Fibroblast of lung (primary cell): Measurements from ENCODE around the gene EXOC6B. TPM values are rescaled to one million over a fixed set of nuclear protein-coding genes. Genes with fewer than 3 reads are reported as not detected.
"Not testable (repeated sequence)": the region's sequence is repeated elsewhere in the genome, so short reads cannot be mapped to it uniquely, and the experiment has no call there.

Source experiments
- DNase-seq, 2 donors: peaks; one replicate each; pipeline versions ENCODE4 v3.0.0 to v3.0.0-alpha.2; 2010; ENCODE audit warnings: low read depth in 2 of 2
- H2AFZ ChIP-seq: 2 replicates; pipeline ENCODE4 v1.5.1; 2012; ENCODE audit warnings: low read length, control low read depth, inconsistent platforms
- H3K27ac ChIP-seq: 2 replicates; pipeline ENCODE4 v1.5.1; 2011; ENCODE audit warnings: low read length, control low read depth; ENCODE audit not compliant: insufficient read depth
- H3K27me3 ChIP-seq: 2 replicates; pipeline ENCODE4 v1.5.1; 2011; ENCODE audit warnings: mild to moderate bottlenecking, low read length; ENCODE audit not compliant: control insufficient read depth, insufficient read depth
- H3K36me3 ChIP-seq: 2 replicates; pipeline ENCODE4 v1.5.1; 2011; ENCODE audit warnings: low read length; ENCODE audit not compliant: control insufficient read depth, insufficient read depth
- H3K4me1 ChIP-seq: 2 replicates; pipeline ENCODE4 v1.5.1; 2011; ENCODE audit warnings: low read length; ENCODE audit not compliant: control insufficient read depth, insufficient read depth; ENCODE audit errors: extremely low read depth
- H3K4me2 ChIP-seq: 2 replicates; pipeline ENCODE4 v1.5.1; 2011; ENCODE audit warnings: low read length, control low read depth; ENCODE audit not compliant: insufficient read depth; ENCODE audit errors: extremely low read depth
- H3K4me3 ChIP-seq, 4 experiments: fragments of 200-600 bp in 1 of 4; sonication (generic) in 1 of 4; replicated peaks in 1 of 4; 2 replicates each; pipeline ENCODE4 v1.5.1; 2011 to 2016; ENCODE audit warnings: low read length in 4 of 4, low read depth in 3 of 4, mild to moderate bottlenecking in 3 of 4, control low read depth in 2 of 4, inconsistent platforms in 1 of 4, mixed read lengths in 1 of 4; ENCODE audit not compliant: insufficient read depth in 1 of 4; ENCODE audit errors: control extremely low read depth in 1 of 4
- H3K79me2 ChIP-seq: 2 replicates; pipeline ENCODE4 v1.5.1; 2012; ENCODE audit warnings: mild to moderate bottlenecking, low read length, inconsistent platforms; ENCODE audit not compliant: control insufficient read depth, insufficient read depth
- H3K9ac ChIP-seq: 2 replicates; pipeline ENCODE4 v1.5.1; 2011; ENCODE audit warnings: mild to moderate bottlenecking, low read length, control low read depth; ENCODE audit not compliant: insufficient read depth
- H3K9me3 ChIP-seq: 2 replicates; pipeline ENCODE4 v1.5.1; 2012; ENCODE audit warnings: low read depth, low read length; ENCODE audit not compliant: control insufficient read depth, insufficient read depth
- H4K20me1 ChIP-seq: 2 replicates; pipeline ENCODE4 v1.5.1; 2011; ENCODE audit warnings: low read length; ENCODE audit not compliant: control insufficient read depth, insufficient read depth; ENCODE audit errors: extremely low read depth
- CTCF ChIP-seq, 2 donors: IDR thresholded peaks in 1 of 2; conservative IDR thresholded peaks in 1 of 2; 1 replicate in 1 of 2; 2 replicates in 1 of 2; pipeline ENCODE4 v1.5.1; 2011 to 2012; ENCODE audit warnings: low read length in 2 of 2, control low read depth in 1 of 2, inconsistent platforms in 1 of 2, low read depth in 1 of 2, mild to moderate bottlenecking in 1 of 2
- EZH2 ChIP-seq: IDR thresholded peaks from 2 replicates; pipeline ENCODE4 v1.5.1; 2012; ENCODE audit warnings: low read length, control low read depth, mild to moderate bottlenecking; ENCODE audit errors: missing control alignments
- polyA plus RNA-seq, 2 donors: library from polyadenylated mRNA; depleted of rRNA in 1 of 2; stranded (reverse) in 1 of 2; unstranded in 1 of 2; fragments of >200 nt; gene quantifications; 2 replicates each; pipeline ENCODE4 v1.2.1, GENCODE V29; 2011 to 2012; ENCODE audit warnings: missing spikeins in 1 of 2
- total RNA-seq: library from RNA; depleted of rRNA; stranded (reverse); fragments of >200 nt; gene quantifications from 2 replicates; pipeline ENCODE4 v1.2.1, GENCODE V29; 2014

The EXOC6B gene
- total and polyA plus RNA-seq, 2 donors (not counting 1 experiment from before 2014, with no cell fraction given), result 26.3 to 36.5 TPM

GRCh38 chr2:72425996-72426395 is 399.8 kb downstream of the EXOC6B start:
- H2AFZ ChIP-seq, result no peak overlapping the region
- no peak overlapping the region for H3K9ac ChIP-seq
- no peak overlapping the region for H3K4me3 ChIP-seq
- H4K20me1 ChIP-seq, result no peaks in the 10 kb centered on the region
- H3K4me1 ChIP-seq, result no peaks in the 10 kb centered on the region
- H3K4me2 ChIP-seq, result no peak overlapping the region
- TF ChIP-seq CTCF (conservative IDR thresholded peaks at IDR 0.05 in 1 of 2, IDR thresholded peaks at IDR 0.05 in 1 of 2; ENCODE audit: low read depth in 1 of 2, low read length in 2 of 2) (no peak), EZH2 (no peak)
- no peaks in the 10 kb centered on the region for H3K27me3 ChIP-seq
- H3K27ac ChIP-seq, result no peak overlapping the region
- no peak for DNase-seq
- no peaks in the 10 kb centered on the region for H3K9me3 ChIP-seq
- no peaks in the 10 kb centered on the region for H3K79me2 ChIP-seq
- H3K36me3 ChIP-seq, result no peaks in the 10 kb centered on the region

- Histone ChIP-seq H2AFZ (no peak overlapping the region), H3K9ac (no peak overlapping the region), H3K4me1 (no peaks in the 10 kb centered on the region), H3K4me2 (no peak overlapping the region), H3K4me3 (no peak overlapping the region), H3K27ac (no peak overlapping the region), H4K20me1 (no peaks in the 10 kb centered on the region), H3K27me3 (no peaks in the 10 kb centered on the region), H3K9me3 (no peaks in the 10 kb centered on the region), H3K36me3 (no peaks in the 10 kb centered on the region), H3K79me2 (no peaks in the 10 kb centered on the region)
- no peak for DNase-seq
- TF ChIP-seq CTCF (conservative IDR thresholded peaks at IDR 0.05 in 1 of 2, IDR thresholded peaks at IDR 0.05 in 1 of 2; ENCODE audit: low read depth in 1 of 2, low read length in 2 of 2), result no peak
- no peak for TF ChIP-seq EZH2
Observed at GRCh38 chr2:72423756-72424155, 402.1 kb downstream of the EXOC6B start.

- not testable (repeated sequence) for H4K20me1 ChIP-seq, H3K4me3 ChIP-seq, H3K36me3 ChIP-seq, DNase-seq, H3K9ac ChIP-seq, H3K9me3 ChIP-seq, H2AFZ ChIP-seq, H3K79me2 ChIP-seq, H3K27me3 ChIP-seq, H3K27ac ChIP-seq, H3K4me2 ChIP-seq, H3K4me1 ChIP-seq
Observed at GRCh38 chr2:72421771-72422379, 404.0 kb downstream of the EXOC6B start.
